K562 (cell line): Measurements from ENCODE around the gene ZNF30. TPM values are rescaled to one million over a fixed set of nuclear protein-coding genes. Genes with fewer than 3 reads are reported as not detected.

Experiments
- ATAC-seq: fragments of 200-7000 bp; cut with Tn5 transposase; 3 replicates; pipeline ENCODE4 v1.9.1; 2020; ENCODE audit warnings: moderate library complexity
- BruUV-seq: library from RNA; stranded (reverse); fragments of 400-500 nt; replicated peaks from 2 replicates; lab custom pipeline; 2021; lab: Mats Ljungman, UMichigan
- CTCF ChIA-PET: fragments of 300-600 bp; formaldehyde crosslinking; extraction: SDS; loops from one replicate; lab custom pipeline; 2021; ENCODE audit warnings: low intra/inter-chr PET ratio; lab: Yijun Ruan, JAX
- POLR2A ChIA-PET: fragments of 300-600, 350-650 bp; sonication (Branson Sonifier 250); formaldehyde crosslinking; extraction: SDS; loops from one replicate; lab custom pipeline; 2021; ENCODE audit warnings: antibody characterized with exemption, inconsistent platforms; lab: Yijun Ruan, JAX
- DNase-seq, 4 experiments: peaks; one replicate each; pipeline versions ENCODE4 v3.0.0 to v3.0.0-alpha.2; 2011 to 2018; ENCODE audit warnings: low spot score in 3 of 4, mixed read lengths in 3 of 4; ENCODE audit errors: extremely low read depth in 1 of 4
- FAIRE-seq: peaks from 2 replicates; lab custom pipeline; 2011; peaks lifted over from hg19 to GRCh38; lab: Jason Lieb, UNC
- H2AFZ ChIP-seq: 2 replicates; pipeline ENCODE4 v1.6.0; 2011; ENCODE audit warnings: low read depth, low read length, control low read depth, inconsistent platforms
- H3K27ac ChIP-seq: fragments of 200-600 bp; 3 replicates; pipeline ENCODE4 v1.8.0; 2011; ENCODE audit warnings: low read depth, mild to moderate bottlenecking, control low read depth, inconsistent platforms, low read length, moderate library complexity, mixed read lengths; ENCODE audit errors: extremely low read depth
- H3K27me3 ChIP-seq, 2 experiments: fragments of 300-600 bp in 1 of 2; 2 replicates in 1 of 2; 3 replicates in 1 of 2; pipeline versions ENCODE4 v1.6.0 to v1.8.0; 2011; ENCODE audit warnings: inconsistent platforms in 2 of 2, low read length in 2 of 2, mild to moderate bottlenecking in 1 of 2, mixed read lengths in 1 of 2, moderate library complexity in 1 of 2; ENCODE audit not compliant: control insufficient read depth in 2 of 2, insufficient read depth in 2 of 2
- H3K36me3 ChIP-seq: fragments of 300-600 bp; 3 replicates; pipeline ENCODE4 v1.8.0; 2011; ENCODE audit warnings: mild to moderate bottlenecking, low read length, inconsistent platforms; ENCODE audit not compliant: control insufficient read depth, insufficient read depth
- H3K4me1 ChIP-seq, 2 experiments: fragments of 200-600 bp in 1 of 2; replicated peaks in 1 of 2; 2 replicates in 1 of 2; 3 replicates in 1 of 2; pipeline versions ENCODE4 v1.5.1 to v1.8.0; 2011; ENCODE audit warnings: inconsistent platforms in 2 of 2, low read length in 2 of 2, mild to moderate bottlenecking in 1 of 2, mixed read lengths in 1 of 2, moderate library complexity in 1 of 2; ENCODE audit not compliant: control insufficient read depth in 2 of 2, insufficient read depth in 2 of 2
- H3K4me2 ChIP-seq: 2 replicates; pipeline ENCODE4 v1.6.1; 2011; ENCODE audit warnings: low read length, control low read depth, inconsistent platforms, mixed read lengths; ENCODE audit not compliant: insufficient read depth
- H3K4me3 ChIP-seq: fragments of 200-600 bp; sonication (generic), shearing (Covaris generic); 2 replicates; pipeline ENCODE4 v1.5.1; 2016; ENCODE audit warnings: control low read depth, inconsistent platforms
- H3K79me2 ChIP-seq: fragments of 200-600 bp; 3 replicates; pipeline ENCODE4 v1.8.0; 2011; ENCODE audit warnings: low read length, inconsistent platforms; ENCODE audit not compliant: control insufficient read depth, insufficient read depth
- H3K9ac ChIP-seq, 2 experiments: 2 replicates each; pipeline versions ENCODE4 v1.6.0 to v1.6.1; 2011; ENCODE audit warnings: low read depth in 2 of 2, low read length in 2 of 2, control low read depth in 1 of 2, inconsistent platforms in 1 of 2, mild to moderate bottlenecking in 1 of 2, mixed read lengths in 1 of 2; ENCODE audit not compliant: insufficient read depth in 1 of 2
- H3K9me1 ChIP-seq: one replicate; pipeline ENCODE4 v1.6.0; 2011; ENCODE audit warnings: inconsistent platforms, mild to moderate bottlenecking, low read length, moderate library complexity; ENCODE audit not compliant: control insufficient read depth, insufficient read depth
- H3K9me3 ChIP-seq: replicated peaks from 2 replicates; pipeline ENCODE4 v1.5.1; 2011; ENCODE audit warnings: low read depth, low read length, inconsistent platforms; ENCODE audit not compliant: control insufficient read depth, insufficient read depth
- H4K20me1 ChIP-seq: replicated peaks from 2 replicates; pipeline ENCODE4 v1.6.1; 2011; ENCODE audit warnings: low read length, inconsistent platforms, mixed read lengths; ENCODE audit not compliant: control insufficient read depth, insufficient read depth
- CBX3 ChIP-seq, 2 experiments: IDR thresholded peaks; 1 replicate in 1 of 2; 2 replicates in 1 of 2; pipeline ENCODE4 v1.6.1; 2012; ENCODE audit warnings: inconsistent platforms in 2 of 2, low read length in 2 of 2, borderline replicate concordance in 1 of 2, control low read depth in 1 of 2
- FOXA3 ChIP-seq, 2 experiments: fragments of 450-650 bp in 1 of 2; sonication (generic) in 1 of 2; formaldehyde crosslinking; IDR thresholded peaks in 1 of 2; conservative IDR thresholded peaks in 1 of 2; 2 replicates each; pipeline versions ENCODE4 v1.4.0 to v1.8.0; 2020 to 2022; ENCODE audit warnings: mild to moderate bottlenecking in 2 of 2, missing genetic modification reagents in 1 of 2
- LARP7 ChIP-seq: fragments of 450-650 bp; IDR thresholded peaks from 2 replicates; pipeline ENCODE4 v1.6.1; 2016
- ZNF274 ChIP-seq: IDR thresholded peaks from 2 replicates; pipeline ENCODE4 v1.6.1; 2011; ENCODE audit warnings: low read depth, mild to moderate bottlenecking, low read length, moderate library complexity, borderline replicate concordance
- ZNF644 ChIP-seq: fragments of 200-800 bp; sonication (Bioruptor generic); IDR thresholded peaks from 2 replicates; pipeline ENCODE4 v1.6.1; 2016; ENCODE audit warnings: low read depth, missing genetic modification characterization, missing compliant biosample characterization
- ZNF75A ChIP-seq: fragments of 450-650 bp; formaldehyde crosslinking; IDR thresholded peaks from 2 replicates; pipeline ENCODE4 v1.4.0; 2020; ENCODE audit warnings: mild to moderate bottlenecking
- WGBS: fragments of 100-300 bp; shearing (Covaris generic); methylation state at CpG from one replicate; pipeline ENCODE4 v1.1.6; 2016; ENCODE audit warnings: low coverage, mixed read lengths; ENCODE audit not compliant: insufficient coverage; ENCODE audit errors: missing lambda C conversion rate; 5-methylcytosine and 5-hydroxymethylcytosine counted together
- in situ Hi-C: fragments of 300-500 bp; cut with MboI; formaldehyde crosslinking; loops from 4 replicates; pipeline ENCODE4 v1.15.0; 2018; ENCODE audit warnings: inconsistent platforms, mixed read lengths
- intact Hi-C: fragments of 100-400 bp; cut with micrococcal nuclease; formaldehyde crosslinking; loops from 2 replicates; pipeline ENCODE4 v1.14.2; 2022
- polyA plus RNA-seq, 8 experiments: library from polyadenylated mRNA; depleted of rRNA in 4 of 8; stranded (reverse) in 5 of 8; unstranded in 3 of 8; fragments of >200 nt; fragmentation: Nextera tagmentation in 2 of 8; fragmentation: Illumina TruSeq in 1 of 8; extraction: Ambion mirVana in 2 of 8; extraction: Trizol in 1 of 8; gene quantifications; 2 replicates each; pipeline versions ENCODE4 v1.2.1 to v1.2.3, GENCODE V29; 2011 to 2014; ENCODE audit warnings: inconsistent platforms in 1 of 8, missing spikeins in 1 of 8
- total RNA-seq, 7 experiments: library from RNA; depleted of rRNA in 6 of 7; stranded (reverse); fragments of >200 nt in 6 of 7; fragmentation: Illumina TruSeq in 2 of 7; extraction: Trizol in 2 of 7; gene quantifications; 2 replicates each; pipeline versions ENCODE4 v1.2.1 to v1.2.3, GENCODE V29; 2011 to 2021; ENCODE audit warnings: low replicate concordance in 1 of 7

Gene ZNF30
- total and polyA plus RNA-seq, 9 of the 15 experiments (the other 6 are each of a cell fraction or from before 2014, with no cell fraction given) = 7.3 to 13.4 (median 10.6) TPM

GRCh38 chr19:34943861-34944573 lies 17.3 kb downstream of the ZNF30 start:
- peaks cover 23% of the 10 kb centered on the region for H3K9me3 ChIP-seq
- BruUV-seq = no TSS peak
- H3K79me2 ChIP-seq = no peaks in the 10 kb centered on the region
- no peaks in the 10 kb centered on the region for H4K20me1 ChIP-seq
- DNase-seq (no peak), ATAC-seq (no peak), FAIRE-seq (no peak)
- H3K36me3 ChIP-seq = peaks cover 31% of the 10 kb centered on the region
- 0 out of 2 replicates have a peak, but pooled peaks have one; percentile 48 for TF ChIP-seq ZNF75A (CRISPR knock-in tag)
- no peak for TF ChIP-seq LARP7
- TF ChIP-seq CBX3 (IDR thresholded peaks at IDR 0.05; ENCODE audit: borderline replicate concordance in 1 of 2, low read length in 2 of 2) = peak in 1 of 2 experiments; percentile 13; a peak in 1 of 3 replicates
- peak; percentile 90 for TF ChIP-seq ZNF274
- TF ChIP-seq FOXA3 (CRISPR knock-in tag; conservative IDR thresholded peaks at IDR 0.05 in 1 of 2, IDR thresholded peaks at IDR 0.05 in 1 of 2) = no peak
- no peak for TF ChIP-seq ZNF644
- ChIA-PET POLR2A (no interaction called here), CTCF (no interaction called here)
- H3K9me1 ChIP-seq = no peaks in the 10 kb centered on the region
- H3K4me2 ChIP-seq = no peak overlapping the region
- in situ Hi-C loops (no loop called here), intact Hi-C loops (no loop called here)
- H3K27me3 ChIP-seq = no peaks in the 10 kb centered on the region
- H3K4me3 ChIP-seq = no peak overlapping the region
- no peak overlapping the region for H2AFZ ChIP-seq
- H3K27ac ChIP-seq = no peak overlapping the region
- WGBS = 94% methylated on average over 13 of the region's 13 CpGs
- no peaks in the 10 kb centered on the region for H3K4me1 ChIP-seq
- H3K9ac ChIP-seq = no peak overlapping the region
